IMR-90 (cell line): ENCODE results near the gene ZNF282. TPM values are rescaled to one million over a fixed set of nuclear protein-coding genes. Genes with fewer than 3 reads are reported as not detected.

Experiments used
- ATAC-seq: fragments of 200-7000 bp; cut with Tn5 transposase; 2 replicates; pipeline ENCODE4 v1.9.1; 2020; ENCODE audit warnings: low read depth, mild to moderate bottlenecking, moderate library complexity
- BruUV-seq: library from RNA; stranded (reverse); fragments of 400-500 nt; replicated peaks from 2 replicates; lab custom pipeline; 2021; lab: Mats Ljungman, UMichigan
- CTCF ChIA-PET: fragments of 300-600 bp; formaldehyde crosslinking; extraction: SDS; loops from one replicate; lab custom pipeline; 2021; ENCODE audit warnings: antibody characterized with exemption; lab: Yijun Ruan, JAX
- POLR2A ChIA-PET: fragments of 300-600 bp; sonication (Branson Sonifier 250); formaldehyde crosslinking; loops from one replicate; lab custom pipeline; 2022; ENCODE audit warnings: antibody characterized with exemption; ENCODE audit not compliant: unreplicated experiment; lab: Charles Lee
- DNase-seq: peaks from one replicate; pipeline ENCODE4 v3.0.0; 2013
- H2AFZ ChIP-seq: replicated peaks from 2 replicates; pipeline ENCODE3; 2013; ENCODE audit warnings: low read length, mild to moderate bottlenecking; ENCODE audit not compliant: poor library complexity
- H2AK5ac ChIP-seq: 2 replicates; pipeline ENCODE4 v1.6.1; 2013; ENCODE audit warnings: low read depth, low read length, inconsistent platforms
- H2AK9ac ChIP-seq: replicated peaks from 2 replicates; pipeline ENCODE3; 2013; ENCODE audit warnings: mild to moderate bottlenecking, low read depth, low read length, moderate library complexity; ENCODE audit not compliant: poor library complexity
- H2BK120ac ChIP-seq: 2 replicates; pipeline ENCODE4 v1.6.1; 2013; ENCODE audit warnings: low read depth, low read length, inconsistent platforms
- H2BK15ac ChIP-seq: 3 replicates; pipeline ENCODE4 v1.6.1; 2013; ENCODE audit warnings: low read depth, low read length, inconsistent platforms
- H2BK20ac ChIP-seq: 2 replicates; pipeline ENCODE4 v1.6.1; 2013; ENCODE audit warnings: low read depth, mild to moderate bottlenecking, inconsistent platforms, low read length, moderate library complexity
- H2BK5ac ChIP-seq: 2 replicates; pipeline ENCODE4 v1.6.1; 2013; ENCODE audit warnings: mild to moderate bottlenecking, low read depth, low read length, inconsistent platforms; ENCODE audit not compliant: poor library complexity, severe bottlenecking
- H3K14ac ChIP-seq: replicated peaks from 2 replicates; pipeline ENCODE4 v1.6.1; 2013; ENCODE audit warnings: low read depth, low read length, inconsistent platforms
- H3K18ac ChIP-seq: 2 replicates; pipeline ENCODE4 v1.6.1; 2013; ENCODE audit warnings: low read depth, low read length, control low read depth
- H3K23ac ChIP-seq: 2 replicates; pipeline ENCODE4 v1.6.1; 2013; ENCODE audit warnings: low read depth, low read length, inconsistent platforms
- H3K27ac ChIP-seq: 2 replicates; pipeline ENCODE4 v1.5.1; 2013; ENCODE audit warnings: mild to moderate bottlenecking, control low read depth, low read length; ENCODE audit not compliant: insufficient read depth
- H3K27me3 ChIP-seq: 2 replicates; pipeline ENCODE4 v1.6.1; 2013; ENCODE audit warnings: low read length; ENCODE audit not compliant: control insufficient read depth, insufficient read depth
- H3K36me3 ChIP-seq: 2 replicates; pipeline ENCODE4 v1.6.1; 2013; ENCODE audit warnings: low read length, mixed read lengths; ENCODE audit not compliant: control insufficient read depth, insufficient read depth
- H3K4ac ChIP-seq: 2 replicates; pipeline ENCODE4 v1.6.1; 2013; ENCODE audit warnings: low read depth, low read length, inconsistent platforms
- H3K4me1 ChIP-seq: 2 replicates; pipeline ENCODE4 v1.6.1; 2013; ENCODE audit warnings: low read length, mixed read lengths; ENCODE audit not compliant: control insufficient read depth, insufficient read depth
- H3K4me2 ChIP-seq: 2 replicates; pipeline ENCODE4 v1.6.1; 2013; ENCODE audit warnings: low read depth, mild to moderate bottlenecking, control low read depth, low read length, moderate library complexity
- H3K4me3 ChIP-seq: 2 replicates; pipeline ENCODE4 v1.5.1; 2013; ENCODE audit warnings: low read depth, mild to moderate bottlenecking, control low read depth, low read length, moderate library complexity; ENCODE audit not compliant: insufficient read depth
- H3K56ac ChIP-seq: 2 replicates; pipeline ENCODE4 v1.6.1; 2013; ENCODE audit warnings: low read length, inconsistent platforms; ENCODE audit not compliant: insufficient read depth; ENCODE audit errors: extremely low read depth
- H3K79me1 ChIP-seq, 2 experiments: 2 replicates each; pipeline ENCODE4 v1.6.1; 2013; ENCODE audit warnings: low read length in 2 of 2, inconsistent platforms in 1 of 2, low read depth in 1 of 2
- H3K9ac ChIP-seq: 2 replicates; pipeline ENCODE4 v1.6.1; 2013; ENCODE audit warnings: low read depth, low read length, control low read depth
- H3K9me1 ChIP-seq: 2 replicates; pipeline ENCODE4 v1.6.1; 2013; ENCODE audit warnings: low read length, inconsistent platforms; ENCODE audit not compliant: insufficient read depth
- H3K9me3 ChIP-seq: 2 replicates; pipeline ENCODE4 v1.6.1; 2013; ENCODE audit warnings: low read length; ENCODE audit not compliant: control insufficient read depth, insufficient read depth
- H4K20me1 ChIP-seq: 2 replicates; pipeline ENCODE4 v1.6.1; 2013; ENCODE audit warnings: low read length, inconsistent platforms; ENCODE audit not compliant: insufficient read depth
- H4K5ac ChIP-seq: 2 replicates; pipeline ENCODE4 v1.6.1; 2013; ENCODE audit warnings: mild to moderate bottlenecking, low read depth, low read length, control low read depth
- H4K8ac ChIP-seq, 2 experiments: 2 replicates each; pipeline ENCODE4 v1.6.1; 2013; ENCODE audit warnings: low read depth in 2 of 2, low read length in 2 of 2, control low read depth in 1 of 2, inconsistent platforms in 1 of 2
- H4K91ac ChIP-seq: 2 replicates; pipeline ENCODE4 v1.6.1; 2013; ENCODE audit warnings: low read depth, low read length, inconsistent platforms; ENCODE audit not compliant: insufficient read depth
- RAD21 ChIP-seq: IDR thresholded peaks from 2 replicates; pipeline ENCODE4 v1.6.1; 2012; ENCODE audit warnings: low read length, improper control_type of control experiment
- RFX5 ChIP-seq: IDR thresholded peaks from 2 replicates; pipeline ENCODE4 v1.8.0; 2012; ENCODE audit warnings: low read depth, mild to moderate bottlenecking, low read length, moderate library complexity
- WGBS, 2 experiments: methylation state at CpG; one replicate each; pipeline versions ENCODE4 v1.1.5 to v1.1.7; 2013; ENCODE audit warnings: missing lambda C conversion rate in 2 of 2; ENCODE audit not compliant: insufficient read length in 1 of 2; ENCODE audit errors: extremely low coverage in 2 of 2; 5-methylcytosine and 5-hydroxymethylcytosine counted together
- dilution Hi-C: fragments of 300-500 bp; cut with HindIII; formaldehyde crosslinking; loops from one replicate; pipeline ENCODE4 v1.14.3; 2018; ENCODE audit warnings: low sequenced_read_pairs; ENCODE audit not compliant: unreplicated experiment
- in situ Hi-C: fragments of 300-500 bp; cut with MboI; formaldehyde crosslinking; loops from 3 replicates; pipeline ENCODE4 v1.14.3; 2019; ENCODE audit warnings: low sequenced_read_pairs, inconsistent platforms, mixed read lengths
- intact Hi-C: fragments of 100-400 bp; cut with micrococcal nuclease; formaldehyde crosslinking; loops from 2 replicates; pipeline ENCODE4 v1.10.0; 2022
- polyA plus RNA-seq, 3 experiments: library from polyadenylated mRNA; depleted of rRNA; stranded (reverse); fragments of >200 nt; gene quantifications; 2 replicates each; pipeline ENCODE4 v1.2.3, GENCODE V29; 2012; ENCODE audit warnings: low replicate concordance in 1 of 3
- total RNA-seq: library from RNA; depleted of rRNA; stranded (reverse); fragments of >200 nt; gene quantifications from 2 replicates; pipeline ENCODE4 v1.2.3, GENCODE V29; 2012

Gene ZNF282
- total and polyA plus RNA-seq, 2 of the 4 experiments (the other 2 are of a cell fraction): 7.2 to 11.9 TPM

DNA sequence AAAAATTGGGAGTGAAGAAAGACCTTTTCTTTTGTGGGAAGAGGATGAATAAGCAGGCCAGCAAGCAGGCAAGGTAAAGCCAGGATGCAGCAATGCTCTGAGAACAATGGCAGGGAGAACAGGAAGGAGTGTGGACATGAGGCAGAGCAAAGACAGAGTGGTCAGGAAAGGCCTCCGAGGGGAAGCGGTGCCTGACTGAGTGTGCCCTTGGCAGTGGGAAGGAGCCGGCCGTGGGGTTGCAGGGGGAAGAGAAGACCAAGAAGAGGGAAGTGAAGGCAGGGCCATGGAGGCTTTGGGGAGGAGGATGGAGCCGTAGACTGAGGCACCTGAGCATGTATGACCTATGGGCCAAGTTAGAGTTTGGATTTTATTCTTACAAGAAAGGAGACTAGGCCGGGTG lies 22.2 kb downstream of the ZNF282 start:
- no peak overlapping the region for H3K4ac ChIP-seq
- dilution Hi-C loops: no loop called here

More for the DNA sequence above, 22.2 kb downstream of the ZNF282 start:
- Histone ChIP-seq H3K23ac (no peak overlapping the region), H3K9me1 (peaks cover 6% of the 10 kb centered on the region; the same call in 1 of the 2 replicates), H2BK120ac (no peak overlapping the region), H2BK15ac (no peak overlapping the region), H4K91ac (no peak overlapping the region), H3K27ac (no peak overlapping the region), H3K36me3 (peaks cover 67% of the 10 kb centered on the region), H2AK9ac (no peak overlapping the region), H4K8ac (no peak overlapping the region), H3K9ac (no peak overlapping the region), H3K27me3 (no peaks in the 10 kb centered on the region), H3K14ac (no peak overlapping the region), H4K5ac (no peak overlapping the region), H2AK5ac (no peak overlapping the region), H3K4me3 (no peak overlapping the region), H4K20me1 (no peaks in the 10 kb centered on the region; the same call in 1 of the 2 replicates), H2AFZ (no peak overlapping the region), H2BK20ac (no peak overlapping the region), H2BK5ac (no peak overlapping the region), H3K79me1 (peaks cover 6 to 49% of the 10 kb centered on the region in 2 experiments; a peak in 3 of 4 replicates), H3K56ac (no peak overlapping the region), H3K4me1 (peaks cover 3% of the 10 kb centered on the region), H3K18ac (no peak overlapping the region), H3K4me2 (no peak overlapping the region), H3K9me3 (no peaks in the 10 kb centered on the region)
- in situ Hi-C loops: no loop called here
- DNase-seq (no peak), ATAC-seq (no peak)
- ChIA-PET CTCF (interaction anchor here (0.7 kb wide), 1 partner anchor 19 kb away, joined by 4 read pairs; no protein-coding TSS in a partner anchor), POLR2A (no interaction called here)
- intact Hi-C loops: no loop called here
- no TSS peak for BruUV-seq
- TF ChIP-seq RAD21: no peak
- no peak for TF ChIP-seq RFX5
- WGBS, 2 experiments: 100% methylated on average over 2 of the region's 6 CpGs; no CpG with 5 or more reads in 1 of the 2 experiments
